Right cardiac atrium (tissue), 5 donors: ENCODE data around the gene ARMH3. TPM values are rescaled to one million over a fixed set of nuclear protein-coding genes. Genes with fewer than 3 reads are reported as not detected.

Source experiments
- ATAC-seq, 2 donors: fragments of 200-7000 bp; cut with Tn5 transposase; one replicate each; pipeline versions ENCODE4 v1.8.0 to v1.9.1; 2020; ENCODE audit warnings: moderate library complexity in 2 of 2, mild to moderate bottlenecking in 1 of 2
- DNase-seq, 3 donors: peaks; one replicate each; pipeline ENCODE4 v3.0.0-alpha.2; 2020
- H3K27ac ChIP-seq: one replicate; pipeline ENCODE4 v1.5.1; 2013; ENCODE audit warnings: mild to moderate bottlenecking, low read length, control low read depth, moderate library complexity
- H3K27me3 ChIP-seq: one replicate; pipeline ENCODE4 v1.6.1; 2013; ENCODE audit not compliant: control insufficient read depth, insufficient read depth
- H3K4me1 ChIP-seq: one replicate; pipeline ENCODE4 v1.6.1; 2013; ENCODE audit warnings: low read length; ENCODE audit not compliant: control insufficient read depth, insufficient read depth
- H3K4me3 ChIP-seq: one replicate; pipeline ENCODE4 v1.5.1; 2013; ENCODE audit warnings: low read length, control low read depth
- H3K9me3 ChIP-seq: one replicate; pipeline ENCODE4 v1.6.1; 2013; ENCODE audit warnings: low read length; ENCODE audit not compliant: control insufficient read depth
- WGBS: extraction: QIAGEN DNeasy Blood & Tissue Kit; methylation state at CpG from one replicate; pipeline ENCODE4 v1.1.7; 2013; 5-methylcytosine and 5-hydroxymethylcytosine counted together
- intact Hi-C, 4 donors: fragments of 100-400 bp; cut with DNase I; formaldehyde crosslinking; loops; one replicate each; pipeline versions ENCODE4 v1.11.0 to v1.14.0; 2022 to 2023
- polyA plus RNA-seq: library from polyadenylated mRNA; stranded (reverse); fragments of 200-250 nt; gene quantifications from one replicate; pipeline ENCODE4 v1.2.3, GENCODE V29; 2013
- total RNA-seq, 4 donors: library from RNA; stranded (reverse); fragmentation: NEBNext Ultra II Directional; extraction: Animal tissue kit (Norgen Biotek cat#: 25700); gene quantifications; one replicate each; pipeline ENCODE4 v1.2.1, GENCODE V29; 2021
- donor health status: healthy with polysubstance abuse.
- donor health status: DM: no; HTN: yes; CAD: no.
- donor health status: DM: no; HTN: no; CAD: no.
- donor health status: DM: no; HTN: yes; CAD: no; lungs with severe emphysema.
- donor health status: DM: yes; HTN: yes; CAD: no.

ARMH3 gene
- total and polyA plus RNA-seq, 5 donors = 38.1 to 87.3 (median 48.0) TPM

- no peaks in the 10 kb centered on the region for H3K9me3 ChIP-seq
- WGBS = 79% methylated on average over 6 of the region's 6 CpGs
- H3K4me3 ChIP-seq = no peak overlapping the region
- H3K4me1 ChIP-seq = peaks cover 7% of the 10 kb centered on the region
- intact Hi-C loops = no loop called here
- DNase-seq (no peak), ATAC-seq (peak; percentile 21 to 22)
- peak overlapping the region; percentile 40 for H3K27ac ChIP-seq
- H3K27me3 ChIP-seq = no peaks in the 10 kb centered on the region
Observed at GRCh38 chr10:101894266-101894665, 161.7 kb downstream of the ARMH3 start.

- peak overlapping the region; percentile 41 for H3K27ac ChIP-seq
- DNase-seq (no peak), ATAC-seq (no peak)
- 76% methylated on average over 1 of the region's 1 CpG for WGBS
- no peaks in the 10 kb centered on the region for H3K27me3 ChIP-seq
- intact Hi-C loops = no loop called here
- H3K9me3 ChIP-seq = no peaks in the 10 kb centered on the region
- H3K4me1 ChIP-seq = peaks cover 7% of the 10 kb centered on the region
- H3K4me3 ChIP-seq = no peak overlapping the region
Observed at GRCh38 chr10:101893510-101894120, 162.4 kb downstream of the ARMH3 start.

- H3K4me1 ChIP-seq = peaks cover 12% of the 10 kb centered on the region
- H3K27ac ChIP-seq = no peak overlapping the region
- intact Hi-C loops = no loop called here
- DNase-seq (no peak), ATAC-seq (no peak)
- H3K4me3 ChIP-seq = no peak overlapping the region
- no peaks in the 10 kb centered on the region for H3K27me3 ChIP-seq
- H3K9me3 ChIP-seq = no peaks in the 10 kb centered on the region
- WGBS = 83% methylated on average over 4 of the region's 4 CpGs
Observed at GRCh38 chr10:101892782-101893391, 163.1 kb downstream of the ARMH3 start.

GRCh38 chr10:101889256-101890210 lies 166.4 kb downstream of the ARMH3 start:
- no peaks in the 10 kb centered on the region for H3K27me3 ChIP-seq
- H3K27ac ChIP-seq = peak overlapping the region; percentile 77
- intact Hi-C loops = loop anchor here (5.0 kb wide), 3 partner anchors 47 to 123 kb away; partner anchors contain the start of gene KCNIP2 (in 3 of the 4)
- H3K4me1 ChIP-seq = peaks cover 9% of the 10 kb centered on the region
- 58% methylated on average over 5 of the region's 5 CpGs for WGBS
- peak; percentile 69 to 91 (median 81) for DNase-seq
- ATAC-seq = peak in 1 of 2 donors; percentile 59
- no peak overlapping the region for H3K4me3 ChIP-seq
- no peaks in the 10 kb centered on the region for H3K9me3 ChIP-seq

- peaks cover 6% of the 10 kb centered on the region for H3K4me1 ChIP-seq
Observed at GRCh38 chr10:101888251-101888949, 167.6 kb downstream of the ARMH3 start.

GRCh38 chr10:101887775-101888174 lies 168.2 kb downstream of the ARMH3 start:
- no peaks in the 10 kb centered on the region for H3K27me3 ChIP-seq
- DNase-seq (no peak), ATAC-seq (peak; percentile 59 to 61)
- intact Hi-C loops = loop anchor here (5.0 kb wide), 3 partner anchors 45 to 125 kb away; partner anchors contain the start of gene KCNIP2 (in 3 of the 4)
- no peaks in the 10 kb centered on the region for H3K9me3 ChIP-seq
- no peak overlapping the region for H3K4me3 ChIP-seq
- peak overlapping the region; percentile 83 for H3K27ac ChIP-seq
- WGBS = 72% methylated on average over 5 of the region's 5 CpGs
- H3K4me1 ChIP-seq = peaks cover 6% of the 10 kb centered on the region

More at GRCh38 chr10:101888251-101888949, 167.6 kb downstream of the ARMH3 start:
- Histone ChIP-seq H3K4me3 (no peak overlapping the region), H3K27me3 (no peaks in the 10 kb centered on the region), H3K9me3 (no peaks in the 10 kb centered on the region), H3K27ac (peak overlapping the region; percentile 88)
- intact Hi-C loops = loop anchor here (5.0 kb wide), 3 partner anchors 46 to 124 kb away; partner anchors contain the start of gene KCNIP2 (in 3 of the 4)
- ATAC-seq (no peak), DNase-seq (no peak)
- WGBS = 85% methylated on average over 2 of the region's 2 CpGs

- ATAC-seq (peak; percentile 64 to 82), DNase-seq (no peak)
- Histone ChIP-seq H3K9me3 (no peaks in the 10 kb centered on the region), H3K27me3 (no peaks in the 10 kb centered on the region), H3K27ac (peak overlapping the region; percentile 83), H3K4me1 (peaks cover 8% of the 10 kb centered on the region), H3K4me3 (no peak overlapping the region)
- 66% methylated on average over 1 of the region's 1 CpG for WGBS
- intact Hi-C loops = loop anchor here (5.0 kb wide), 3 partner anchors 44 to 126 kb away; partner anchors contain the start of gene KCNIP2 (in 3 of the 4)
Observed at GRCh38 chr10:101886521-101887312, 169.3 kb downstream of the ARMH3 start.

GRCh38 chr10:101881036-101881774 lies 174.8 kb downstream of the ARMH3 start:
- ATAC-seq = no peak
- intact Hi-C loops = no loop called here

GRCh38 chr10:101880232-101880573 lies 175.8 kb downstream of the ARMH3 start:
- 92% methylated on average over 2 of the region's 2 CpGs for WGBS
- intact Hi-C loops = no loop called here
- no peak for ATAC-seq
- Histone ChIP-seq H3K27me3 (no peaks in the 10 kb centered on the region), H3K4me1 (peaks cover 12% of the 10 kb centered on the region), H3K9me3 (no peaks in the 10 kb centered on the region), H3K4me3 (no peak overlapping the region), H3K27ac (peak overlapping the region; percentile 6)
- no peak for DNase-seq

More at GRCh38 chr10:101881036-101881774, 174.8 kb downstream of the ARMH3 start:
- Histone ChIP-seq H3K9me3 (no peaks in the 10 kb centered on the region), H3K4me3 (no peak overlapping the region), H3K27me3 (no peaks in the 10 kb centered on the region), H3K27ac (peak overlapping the region; percentile 52), H3K4me1 (peaks cover 12% of the 10 kb centered on the region)
- DNase-seq = no peak
- WGBS = 76% methylated on average over 2 of the region's 2 CpGs
